Activated CD4-positive, alpha-beta T cell treated with anti-CD3 and anti-CD28 coated beads, Interleukin-2, amount 50 U/mL, for 1 hour (primary cell): ENCODE results near the gene C2CD5.
"Not testable (repeated sequence)": the region's sequence is repeated elsewhere in the genome, so short reads cannot be mapped to it uniquely, and the experiment has no call there.

ENCODE experiments used
- DNase-seq: peaks from one replicate; pipeline ENCODE4 v3.0.0-alpha.2; 2020

C2CD5 gene

DNA sequence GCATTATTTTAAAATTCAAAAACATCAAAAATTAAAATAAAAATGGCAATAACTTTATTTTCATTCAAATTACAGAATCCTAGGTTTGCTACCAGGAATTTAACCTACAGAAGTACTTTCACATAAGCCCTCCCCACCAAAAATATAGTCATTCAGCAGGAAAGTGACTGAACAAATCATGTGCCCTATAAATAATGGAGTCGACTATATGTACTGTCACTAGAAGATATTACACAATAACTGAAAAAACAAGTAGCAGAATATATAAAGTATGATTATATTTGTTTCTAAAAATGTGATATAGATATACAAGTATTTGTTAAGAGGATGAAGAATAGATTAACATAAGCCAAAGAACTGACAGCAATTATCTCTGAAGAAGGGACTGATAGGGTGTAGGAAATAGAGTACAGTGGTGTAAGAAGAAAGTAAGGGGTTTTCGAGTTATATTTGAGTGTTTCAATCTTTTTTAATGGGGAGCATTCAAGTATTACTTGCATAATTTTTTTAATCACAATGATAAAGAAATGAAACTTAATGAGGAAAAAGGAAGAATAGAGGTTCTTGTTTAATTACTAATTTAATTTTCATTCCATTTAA lies 7.9 kb downstream of the C2CD5 start:
- DNase-seq: no peak

DNA sequence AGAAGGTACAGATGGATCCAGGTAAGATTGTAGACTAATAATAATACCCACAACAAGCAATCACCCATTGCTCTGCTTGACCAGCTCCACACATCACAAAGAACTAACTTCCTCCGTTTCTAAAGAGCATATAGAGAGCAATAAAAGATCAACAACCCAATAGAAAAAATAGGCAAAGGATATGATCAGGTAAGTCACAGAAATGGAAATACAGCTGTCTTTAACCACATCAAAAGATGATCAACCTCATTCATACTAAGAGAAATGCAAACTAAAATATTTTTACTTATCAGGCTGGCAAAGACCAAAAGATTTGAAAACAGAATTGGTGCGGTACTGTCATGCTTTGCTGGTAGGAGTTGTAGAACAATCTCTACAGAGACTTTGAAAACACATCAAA lies 8.9 kb downstream of the C2CD5 start:
- DNase-seq: no peak

- no peak for DNase-seq
Measured at GRCh38 chr12:22535038-22535437, 9.3 kb downstream of the C2CD5 start.

GRCh38 chr12:22533155-22533554 lies 11.2 kb downstream of the C2CD5 start:
- DNase-seq: no peak

- DNase-seq: no peak
Measured at GRCh38 chr12:22532317-22532716, 12.0 kb downstream of the C2CD5 start.

DNA sequence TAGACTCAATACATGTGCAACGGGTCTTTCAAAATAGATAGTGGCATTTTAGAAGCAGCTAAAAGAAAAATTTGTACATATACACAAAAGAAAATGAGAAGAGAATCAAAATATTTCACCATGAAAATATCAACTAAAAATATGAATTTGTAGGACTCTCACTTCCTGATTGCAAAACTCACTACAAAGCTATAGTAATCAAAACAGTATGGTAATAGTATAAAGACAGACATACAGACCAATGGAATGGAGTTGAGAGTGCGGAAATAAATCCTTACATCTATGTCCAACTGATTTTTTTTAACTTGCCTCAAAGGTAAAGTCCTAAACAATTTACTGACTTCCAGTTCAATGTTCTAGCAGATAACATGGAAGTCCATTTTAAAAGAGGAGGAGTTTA lies 13.1 kb downstream of the C2CD5 start:
- no peak for DNase-seq

GRCh38 chr12:22529281-22530060 lies 14.9 kb downstream of the C2CD5 start:
- DNase-seq: no peak

DNA sequence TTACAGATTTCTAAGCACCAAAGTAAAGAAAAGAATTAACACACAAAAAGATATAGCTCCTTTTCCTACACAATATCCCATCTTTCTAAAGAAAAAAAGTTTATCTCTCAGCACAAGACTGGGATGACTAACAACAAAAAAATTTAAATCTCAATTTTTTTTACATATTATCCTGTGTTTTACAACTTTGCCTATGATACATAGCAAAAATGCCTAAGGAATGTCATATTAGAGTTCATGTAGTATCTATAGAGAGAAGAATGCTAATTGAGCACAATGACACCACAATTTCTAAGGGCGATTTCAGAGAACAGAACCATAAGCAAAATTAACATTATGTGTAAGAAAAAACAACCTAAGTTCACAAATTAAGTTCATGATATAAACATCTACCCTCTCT lies 16.3 kb downstream of the C2CD5 start:
- DNase-seq: no peak

DNA sequence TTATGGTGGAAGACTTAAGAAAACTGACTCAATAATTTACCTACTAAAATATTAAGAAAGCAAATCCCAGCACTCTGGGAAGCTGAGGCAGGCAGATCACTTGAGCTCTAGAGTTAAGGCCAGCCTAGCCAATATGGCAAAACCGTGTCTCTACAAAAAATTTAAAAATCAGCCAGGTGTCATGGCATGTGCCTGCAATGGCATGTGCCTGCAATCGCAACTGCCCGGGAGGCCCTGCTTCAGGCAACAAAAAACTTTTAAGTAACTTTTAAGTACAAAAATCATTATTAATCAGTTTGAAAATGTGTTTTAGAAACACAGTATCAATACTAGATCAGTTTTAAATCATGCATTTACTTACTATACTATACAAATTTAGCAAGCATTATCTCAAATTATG lies 17.5 kb downstream of the C2CD5 start:
- DNase-seq: no peak

DNA sequence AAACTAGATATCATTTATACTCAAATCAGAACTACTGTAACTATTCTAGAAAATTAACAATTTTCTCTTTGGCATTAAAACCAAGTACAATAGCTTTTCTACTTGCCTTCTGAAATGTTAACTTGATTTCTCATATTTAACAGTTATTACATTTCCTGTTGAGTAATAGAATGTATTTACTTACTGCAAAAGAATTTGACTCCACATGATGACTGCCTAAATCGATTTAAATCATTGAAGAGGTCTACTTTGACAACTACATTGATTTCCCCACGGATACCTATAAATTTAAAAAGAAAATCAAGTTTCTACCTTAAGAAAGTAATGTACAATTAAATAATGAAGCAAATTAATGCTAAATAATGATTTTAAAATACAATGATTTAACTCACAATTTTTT lies 18.9 kb downstream of the C2CD5 start:
- DNase-seq: no peak

DNA sequence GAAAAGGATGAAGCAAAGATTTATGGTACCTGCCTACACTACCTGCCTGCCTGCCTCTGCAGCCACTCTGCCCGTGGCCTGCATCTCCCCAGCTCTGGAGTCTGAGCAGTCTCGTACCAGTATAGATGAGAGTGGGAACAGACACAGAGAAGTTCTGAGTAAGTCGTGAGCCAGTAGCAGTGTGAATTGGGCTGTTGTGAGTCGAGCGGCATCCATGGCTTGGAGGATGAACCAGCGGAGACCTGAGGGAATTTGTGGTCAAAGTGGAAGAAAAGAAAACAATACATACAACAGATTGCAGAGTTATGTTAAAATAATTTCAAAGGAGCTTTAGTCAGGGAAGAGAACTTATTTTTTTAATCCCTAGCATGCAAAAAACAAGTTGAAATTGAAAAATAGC lies 25.3 kb downstream of the C2CD5 start:
- no peak for DNase-seq

GRCh38 chr12:22518060-22518719 lies 26.2 kb downstream of the C2CD5 start:
- no peak for DNase-seq

- no peak for DNase-seq
Measured at GRCh38 chr12:22514875-22515274, 29.5 kb downstream of the C2CD5 start.

DNA sequence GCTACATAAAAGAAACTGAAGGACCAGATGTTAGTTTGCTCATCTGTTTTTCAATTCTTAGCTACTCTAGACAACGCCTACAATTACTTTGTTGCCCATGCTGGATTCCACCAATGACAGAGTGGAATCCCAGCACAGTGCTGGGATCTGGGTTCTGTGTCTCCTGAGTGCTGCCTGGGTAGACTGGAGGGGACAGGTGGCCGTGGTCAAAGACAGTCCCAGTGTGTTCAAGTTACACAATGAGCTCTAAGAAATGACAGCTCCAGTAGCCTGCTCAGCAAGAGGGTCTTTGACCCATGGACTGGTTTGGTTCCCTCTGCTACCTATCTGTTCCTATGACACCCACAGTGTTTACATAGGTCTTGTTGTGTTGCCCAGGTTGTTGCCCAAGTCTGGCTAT lies 38.5 kb downstream of the C2CD5 start:
- DNase-seq: no peak

DNA sequence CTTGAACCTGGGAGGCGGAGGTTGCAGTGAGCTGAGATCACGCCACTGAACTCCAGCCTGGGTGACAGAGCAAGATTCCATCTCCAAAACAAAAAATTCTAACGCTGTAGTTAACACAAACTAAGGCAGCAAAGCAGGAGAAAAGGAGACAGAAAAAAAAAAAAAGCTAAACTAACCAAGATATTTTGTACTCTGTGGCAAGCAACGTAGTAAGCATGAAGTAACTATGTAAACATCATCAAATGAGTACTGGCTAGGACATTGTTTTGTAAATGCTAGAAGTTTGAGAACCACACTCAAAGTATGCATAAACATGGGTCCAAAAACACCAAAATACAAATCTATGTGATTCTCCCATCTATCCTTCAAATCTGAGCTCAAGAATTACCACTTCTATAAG lies 44.2 kb downstream of the C2CD5 start:
- DNase-seq: no peak

DNA sequence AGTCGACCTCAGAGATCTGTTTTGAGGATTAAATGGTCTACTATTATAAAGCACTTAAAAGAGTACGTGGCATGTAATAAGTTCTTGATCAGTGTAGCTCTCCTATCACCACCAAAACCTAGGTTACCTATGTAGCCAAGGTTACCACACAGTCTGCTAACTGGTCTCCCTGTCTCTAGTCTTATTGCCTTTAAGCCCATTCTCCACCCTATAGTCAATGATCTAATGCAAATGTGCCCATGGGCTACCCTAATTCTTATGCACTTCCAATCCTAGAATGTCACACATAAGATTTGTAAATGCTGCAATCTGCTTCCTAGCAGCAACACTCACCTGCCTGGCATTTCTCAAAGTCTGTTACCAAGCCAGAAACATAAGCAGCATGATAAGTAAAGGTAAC lies 44.9 kb downstream of the C2CD5 start:
- DNase-seq: no peak

DNA sequence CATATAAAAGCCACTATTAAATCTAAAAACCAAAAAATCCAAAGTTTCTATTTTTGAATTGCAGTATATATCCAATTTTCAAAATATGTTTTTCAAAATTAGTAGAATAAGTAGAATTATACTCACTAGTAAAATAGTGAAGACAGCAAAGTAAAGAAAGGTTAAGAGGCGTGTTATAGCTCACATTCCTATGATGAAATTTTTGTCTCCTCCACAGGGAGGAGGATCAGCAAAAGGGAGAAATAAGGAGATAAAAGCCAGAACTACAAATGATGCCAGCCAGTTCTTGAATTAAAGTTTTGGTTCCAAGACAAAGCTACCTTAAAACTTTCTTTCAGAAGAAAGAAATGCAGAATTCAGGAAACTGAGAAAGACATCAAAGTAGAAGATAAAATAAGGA lies 50.0 kb downstream of the C2CD5 start:
- DNase-seq: no peak

DNA sequence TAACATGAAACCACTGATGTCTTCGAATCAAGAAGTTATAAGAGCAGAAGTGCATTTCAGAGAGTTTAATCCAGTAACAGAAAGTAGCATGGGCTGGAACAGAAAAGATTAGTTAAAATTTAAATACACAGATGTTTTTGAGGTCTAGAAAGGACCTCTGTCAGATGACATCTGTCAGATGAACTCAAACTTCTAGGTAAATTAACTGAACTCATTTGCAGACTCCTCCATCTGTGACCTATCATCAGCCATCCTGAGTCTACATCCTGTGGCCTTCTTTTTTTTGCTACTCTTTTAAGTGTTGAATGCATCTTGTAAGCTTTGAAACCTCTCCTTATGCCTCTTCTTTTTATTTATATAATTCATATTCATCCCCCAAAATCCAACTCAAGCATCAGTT lies 53.3 kb downstream of the C2CD5 start:
- DNase-seq: no peak

DNA sequence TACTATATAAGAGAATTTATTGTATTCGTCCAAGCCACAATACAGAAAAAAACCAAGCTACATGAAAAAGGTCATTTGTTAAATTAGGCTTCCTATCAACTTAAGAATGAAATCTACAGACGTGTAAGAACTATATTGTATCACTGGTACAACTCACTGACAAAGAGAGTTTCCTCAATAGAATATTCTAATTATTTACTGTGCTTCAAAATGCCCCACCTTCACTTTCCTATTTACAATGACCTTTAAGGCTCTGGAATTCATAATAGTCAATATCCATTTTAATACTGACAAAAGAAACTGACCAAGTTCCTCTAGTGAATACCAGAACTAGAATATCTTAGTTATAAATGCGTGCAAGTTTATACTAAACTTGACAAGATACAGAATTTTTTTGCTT lies 55.9 kb downstream of the C2CD5 start:
- no peak for DNase-seq

GRCh38 chr12:22487683-22488082 lies 56.7 kb downstream of the C2CD5 start:
- DNase-seq: not testable (repeated sequence)

DNA sequence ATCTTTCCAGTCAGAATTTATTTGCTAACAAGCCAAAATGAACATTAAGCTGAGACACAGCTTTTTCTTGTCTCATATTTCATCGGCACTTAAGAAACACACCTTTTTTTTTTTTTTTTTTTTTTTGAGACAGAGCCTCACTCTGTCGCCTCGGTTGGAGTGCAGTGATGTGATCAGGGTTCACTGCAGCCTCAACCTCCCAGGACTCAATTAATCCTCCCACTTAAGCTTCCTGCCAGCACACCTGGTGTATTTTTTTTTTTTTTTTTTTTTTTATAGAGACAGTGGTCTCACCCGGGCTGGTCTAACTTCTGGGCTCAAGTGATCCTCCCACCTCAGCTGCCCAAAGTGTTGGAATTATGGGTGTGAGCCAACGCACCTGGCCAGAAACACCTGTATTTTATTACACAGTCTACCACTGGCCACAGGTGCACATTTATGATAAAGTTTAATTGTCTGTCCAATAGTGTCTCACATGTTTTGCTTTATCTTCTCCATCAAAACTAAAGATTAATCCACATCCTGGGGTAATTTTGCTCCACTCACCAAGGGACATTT lies 62.7 kb downstream of the C2CD5 start:
- DNase-seq: no peak

GRCh38 chr12:22480814-22481213 lies 63.5 kb downstream of the C2CD5 start:
- not testable (repeated sequence) for DNase-seq

DNA sequence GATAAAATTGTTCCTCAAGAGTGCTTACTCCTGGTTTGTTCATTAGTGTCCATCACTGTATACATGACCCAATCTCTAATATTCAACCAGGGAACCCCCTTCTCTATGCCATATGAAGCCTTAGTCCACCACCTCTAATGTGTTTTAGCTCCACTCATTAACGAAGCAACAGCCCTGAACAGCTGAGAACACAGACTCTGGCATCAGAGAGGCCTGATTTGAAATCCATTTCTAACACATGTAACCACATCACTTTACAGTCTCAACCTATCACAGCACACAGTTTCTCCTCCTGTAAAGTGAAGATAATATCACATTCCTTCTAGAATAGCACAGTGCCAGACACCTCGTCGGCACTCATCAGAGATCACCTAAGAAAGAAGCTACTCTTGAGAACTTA lies 64.3 kb downstream of the C2CD5 start:
- DNase-seq: no peak

DNA sequence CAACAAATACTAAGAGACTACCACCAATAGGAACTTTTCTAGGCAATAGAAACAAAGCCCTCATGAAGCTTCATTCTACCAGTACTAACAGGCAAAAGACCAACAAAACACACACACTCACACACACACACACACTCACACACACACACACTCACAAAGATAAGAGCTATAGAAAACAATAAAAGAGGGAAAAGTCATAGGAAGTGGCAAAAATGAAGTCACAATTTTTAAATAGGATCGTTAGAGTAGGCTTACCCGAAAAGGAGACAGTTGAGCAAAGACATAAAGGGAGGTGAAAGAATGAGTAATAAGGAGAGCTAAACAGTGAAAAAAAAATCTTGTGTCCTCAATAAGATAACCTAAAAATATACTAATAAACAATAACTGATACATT lies 66.5 kb downstream of the C2CD5 start:
- DNase-seq: no peak
